Hippocampal formation (tissue), 2 donors: ENCODE data around the gene SLC6A19.
A peak's percentile ranks its signal among the peaks of the same experiment; 100 is the strongest.

Experiments used
- DNase-seq, 2 donors: peaks; one replicate each; lab custom pipeline; 2025; lab: John Stamatoyannopoulos, UW

SLC6A19 gene

GRCh38 chr5:1166370-1166769 is 35.0 kb upstream of the SLC6A19 start:
- DNase-seq = no peak

GRCh38 chr5:1167361-1167727 is 34.1 kb upstream of the SLC6A19 start:
- DNase-seq = no peak

GRCh38 chr5:1167728-1168709 is 33.4 kb upstream of the SLC6A19 start:
- peak; percentile 50 to 56 for DNase-seq

GRCh38 chr5:1168796-1169195 is 32.6 kb upstream of the SLC6A19 start:
- no peak for DNase-seq

GRCh38 chr5:1169211-1170115 is 31.9 kb upstream of the SLC6A19 start:
- DNase-seq = no peak

GRCh38 chr5:1171340-1171941 is 30.0 kb upstream of the SLC6A19 start:
- no peak for DNase-seq

- no peak for DNase-seq
These were observed 29.3 kb upstream of the SLC6A19 start for GRCh38 chr5:1172007-1172581.

- DNase-seq = no peak
These were observed 28.6 kb upstream of the SLC6A19 start for GRCh38 chr5:1172670-1173404.

GRCh38 chr5:1173485-1174070 is 27.8 kb upstream of the SLC6A19 start:
- no peak for DNase-seq

GRCh38 chr5:1174122-1174936 is 27.1 kb upstream of the SLC6A19 start:
- DNase-seq = peak; percentile 17 to 24

GRCh38 chr5:1175015-1175414 is 26.4 kb upstream of the SLC6A19 start:
- DNase-seq = no peak

GRCh38 chr5:1175801-1176472 is 25.5 kb upstream of the SLC6A19 start:
- DNase-seq = no peak

- DNase-seq = no peak
These were observed 24.7 kb upstream of the SLC6A19 start for GRCh38 chr5:1176473-1177391.

- DNase-seq = no peak
These were observed 23.4 kb upstream of the SLC6A19 start for GRCh38 chr5:1177826-1178528.

- no peak for DNase-seq
These were observed 22.6 kb upstream of the SLC6A19 start for GRCh38 chr5:1178529-1179382.

GRCh38 chr5:1179383-1179715 is 22.0 kb upstream of the SLC6A19 start:
- DNase-seq = no peak

GRCh38 chr5:1180096-1180495 is 21.3 kb upstream of the SLC6A19 start:
- DNase-seq = no peak
